Fibroblast of upper back skin (primary cell): ENCODE measurements around the gene NMT1.

Experiments used
- DNase-seq: peaks from one replicate; pipeline ENCODE4 v3.0.0-alpha.2; 2013

Gene NMT1

GRCh38 chr17:45137561-45138305 lies 76.6 kb downstream of the NMT1 start:
- no peak for DNase-seq

GRCh38 chr17:45138911-45139532 lies 77.9 kb downstream of the NMT1 start:
- no peak for DNase-seq

GRCh38 chr17:45139533-45139920 lies 78.4 kb downstream of the NMT1 start:
- no peak for DNase-seq

GRCh38 chr17:45143094-45143670 lies 82.1 kb downstream of the NMT1 start:
- DNase-seq, result no peak

GRCh38 chr17:45143767-45144198 lies 82.7 kb downstream of the NMT1 start:
- DNase-seq, result peak; percentile 89

- DNase-seq, result no peak
Observed at GRCh38 chr17:45144199-45145034, 83.3 kb downstream of the NMT1 start.

- no peak for DNase-seq
Observed at GRCh38 chr17:45145035-45145389, 83.9 kb downstream of the NMT1 start.

GRCh38 chr17:45146166-45146565 lies 85.0 kb downstream of the NMT1 start:
- no peak for DNase-seq

GRCh38 chr17:45146592-45146889 lies 85.4 kb downstream of the NMT1 start:
- DNase-seq, result no peak

- peak; percentile 78 for DNase-seq
Observed at GRCh38 chr17:45146890-45147580, 85.9 kb downstream of the NMT1 start.

GRCh38 chr17:45147581-45148182 lies 86.6 kb downstream of the NMT1 start:
- DNase-seq, result peak; percentile 96

- DNase-seq, result peak; percentile 100
Observed at GRCh38 chr17:45148183-45149036, 87.3 kb downstream of the NMT1 start, which contains the start of gene HEXIM1. HEXIM1 (plus strand) TSS chr17:45148475; CDS start chr17:45149191, 716 bp downstream.

GRCh38 chr17:45149037-45149668 lies 88.0 kb downstream of the NMT1 start:
- DNase-seq, result peak; percentile 83

GRCh38 chr17:45149669-45150664 lies 88.8 kb downstream of the NMT1 start:
- DNase-seq, result peak; percentile 45

GRCh38 chr17:45150911-45151809 lies 90.0 kb downstream of the NMT1 start:
- DNase-seq, result no peak

GRCh38 chr17:45155029-45155428 lies 93.9 kb downstream of the NMT1 start:
- DNase-seq, result no peak

GRCh38 chr17:45155483-45155882 lies 94.4 kb downstream of the NMT1 start:
- DNase-seq, result no peak

- no peak for DNase-seq
Observed at GRCh38 chr17:45156242-45156641, 95.1 kb downstream of the NMT1 start.
